ENCODE data around the gene EXD2.
"Not testable (repeated sequence)": the region's sequence is repeated elsewhere in the genome, so short reads cannot be mapped to it uniquely, and the experiment has no call there.

The EXD2 gene

GRCh38 chr14:69191340-69192111 is at the start of gene EXD2:
TSS of gene EXD2 (plus strand) at chr14:69191498. CDS start at chr14:69209471, 17,973 bp downstream.
- in situ Hi-C loops (cut with HindIII; ENCODE audit: low sequenced_read_pairs) = no loop called here

- in situ Hi-C loops (cut with HindIII; ENCODE audit: low sequenced_read_pairs) = no loop called here
Measured at GRCh38 chr14:69141550-69141949, 49.7 kb upstream of the EXD2 start.

- in situ Hi-C loops (cut with HindIII; ENCODE audit: low sequenced_read_pairs) = no loop called here
Measured at GRCh38 chr14:69142101-69142500, 49.2 kb upstream of the EXD2 start.

GRCh38 chr14:69149461-69150244 is 41.6 kb upstream of the EXD2 start:
- in situ Hi-C loops (cut with HindIII; ENCODE audit: low sequenced_read_pairs) = no loop called here

- in situ Hi-C loops (cut with HindIII; ENCODE audit: low sequenced_read_pairs) = no loop called here
Measured at GRCh38 chr14:69151458-69152180, 39.7 kb upstream of the EXD2 start.

- in situ Hi-C loops (cut with HindIII; ENCODE audit: low sequenced_read_pairs) = no loop called here
Measured at GRCh38 chr14:69152181-69152901, 39.0 kb upstream of the EXD2 start.

- in situ Hi-C loops (cut with HindIII; ENCODE audit: low sequenced_read_pairs) = no loop called here
Measured at GRCh38 chr14:69152902-69153151, 38.5 kb upstream of the EXD2 start, which contains the start of gene DCAF5. TSS of gene DCAF5 (minus strand) at chr14:69153119. CDS start at chr14:69152978, 141 bp downstream.

- in situ Hi-C loops (cut with HindIII; ENCODE audit: low sequenced_read_pairs) = no loop called here
Measured at GRCh38 chr14:69153152-69153872, 38.0 kb upstream of the EXD2 start.

- in situ Hi-C loops (cut with HindIII; ENCODE audit: low sequenced_read_pairs) = no loop called here
Measured at GRCh38 chr14:69153873-69154270, 37.4 kb upstream of the EXD2 start.

- in situ Hi-C loops (cut with HindIII; ENCODE audit: low sequenced_read_pairs) = no loop called here
Measured at GRCh38 chr14:69154779-69155178, 36.5 kb upstream of the EXD2 start.

- in situ Hi-C loops (cut with HindIII; ENCODE audit: low sequenced_read_pairs) = no loop called here
Measured at GRCh38 chr14:69156224-69156623, 35.1 kb upstream of the EXD2 start.

- in situ Hi-C loops (cut with HindIII; ENCODE audit: low sequenced_read_pairs) = no loop called here
Measured at GRCh38 chr14:69161590-69161989, 29.7 kb upstream of the EXD2 start.

GRCh38 chr14:69165787-69166186 is 25.5 kb upstream of the EXD2 start:
- in situ Hi-C loops (cut with HindIII; ENCODE audit: low sequenced_read_pairs) = not testable (repeated sequence)

GRCh38 chr14:69170839-69171238 is 20.5 kb upstream of the EXD2 start:
- in situ Hi-C loops (cut with HindIII; ENCODE audit: low sequenced_read_pairs) = no loop called here

- in situ Hi-C loops (cut with HindIII; ENCODE audit: low sequenced_read_pairs) = no loop called here
Measured at GRCh38 chr14:69171569-69171968, 19.7 kb upstream of the EXD2 start.

GRCh38 chr14:69175130-69175529 is 16.2 kb upstream of the EXD2 start:
- in situ Hi-C loops (cut with HindIII; ENCODE audit: low sequenced_read_pairs) = no loop called here

GRCh38 chr14:69181491-69181890 is 9.8 kb upstream of the EXD2 start:
- in situ Hi-C loops (cut with HindIII; ENCODE audit: low sequenced_read_pairs) = loop anchor here (10.0 kb wide), 1 partner anchor 63 kb away; no protein-coding TSS in a partner anchor

GRCh38 chr14:69182580-69182979 is 8.7 kb upstream of the EXD2 start:
- in situ Hi-C loops (cut with HindIII; ENCODE audit: low sequenced_read_pairs) = loop anchor here (10.0 kb wide), 1 partner anchor 62 kb away; no protein-coding TSS in a partner anchor

- in situ Hi-C loops (cut with HindIII; ENCODE audit: low sequenced_read_pairs) = loop anchor here (10.0 kb wide), 1 partner anchor 61 kb away; no protein-coding TSS in a partner anchor
Measured at GRCh38 chr14:69183735-69184134, 7.6 kb upstream of the EXD2 start.

GRCh38 chr14:69190191-69190590 is 1.1 kb upstream of the EXD2 start:
- in situ Hi-C loops (cut with HindIII; ENCODE audit: low sequenced_read_pairs) = no loop called here
